Neural cell (in vitro differentiated cells): ENCODE data around the gene HMOX2.

Source experiments
- CTCF ChIP-seq: fragments of 450-650 bp; IDR thresholded peaks from 2 replicates; pipeline ENCODE4 v1.5.1; 2014; ENCODE audit warnings: antibody characterized with exemption, mild to moderate bottlenecking, moderate library complexity; ENCODE audit not compliant: poor library complexity, severe bottlenecking
- EZH2 ChIP-seq: fragments of 200-600, 300-800 bp; shearing (Covaris generic), sonication (generic); IDR thresholded peaks from 2 replicates; pipeline ENCODE4 v1.6.1; 2014; ENCODE audit warnings: antibody characterized with exemption, low read length, borderline replicate concordance, mild to moderate bottlenecking; ENCODE audit not compliant: insufficient read depth, poor library complexity, severe bottlenecking
- POLR2AphosphoS5 ChIP-seq: IDR thresholded peaks from 2 replicates; pipeline ENCODE4 v1.6.1; 2012
- RAD21 ChIP-seq: fragments of 450-650 bp; conservative IDR thresholded peaks from 2 replicates; pipeline ENCODE4 v1.6.1; 2014; ENCODE audit warnings: antibody characterized with exemption, mild to moderate bottlenecking, moderate library complexity
- REST ChIP-seq: IDR thresholded peaks from 2 replicates; pipeline ENCODE4 v1.6.1; 2012; ENCODE audit warnings: borderline replicate concordance
- TAF1 ChIP-seq: IDR thresholded peaks from 2 replicates; pipeline ENCODE4 v1.6.1; 2012; ENCODE audit warnings: low read depth

- TF ChIP-seq RAD21: no peak
- no peak for TF ChIP-seq CTCF
- TF ChIP-seq POLR2AphosphoS5: no peak
- TF ChIP-seq REST: no peak
- TF ChIP-seq TAF1: no peak
- TF ChIP-seq EZH2: no peak
Measured at GRCh38 chr16:4523686-4524085, 47.5 kb downstream of the HMOX2 start.
